K562 (cell line): ENCODE measurements around the gene UBTD1. TPM values are rescaled to one million over a fixed set of nuclear protein-coding genes. Genes with fewer than 3 reads are reported as not detected.

ENCODE experiments used
- ATAC-seq: fragments of 200-7000 bp; cut with Tn5 transposase; 3 replicates; pipeline ENCODE4 v1.9.1; 2020; ENCODE audit warnings: moderate library complexity
- BruUV-seq: library from RNA; stranded (reverse); fragments of 400-500 nt; replicated peaks from 2 replicates; lab custom pipeline; 2021; lab: Mats Ljungman, UMichigan
- CTCF ChIA-PET: fragments of 300-600 bp; formaldehyde crosslinking; extraction: SDS; loops from one replicate; lab custom pipeline; 2021; ENCODE audit warnings: low intra/inter-chr PET ratio; lab: Yijun Ruan, JAX
- POLR2A ChIA-PET: fragments of 300-600, 350-650 bp; sonication (Branson Sonifier 250); formaldehyde crosslinking; extraction: SDS; loops from one replicate; lab custom pipeline; 2021; ENCODE audit warnings: antibody characterized with exemption, inconsistent platforms; lab: Yijun Ruan, JAX
- DNase-seq, 4 experiments: peaks; one replicate each; pipeline versions ENCODE4 v3.0.0 to v3.0.0-alpha.2; 2011 to 2018; ENCODE audit warnings: low spot score in 3 of 4, mixed read lengths in 3 of 4; ENCODE audit errors: extremely low read depth in 1 of 4
- FAIRE-seq: peaks from 2 replicates; lab custom pipeline; 2011; peaks lifted over from hg19 to GRCh38; lab: Jason Lieb, UNC
- H2AFZ ChIP-seq: 2 replicates; pipeline ENCODE4 v1.6.0; 2011; ENCODE audit warnings: low read depth, low read length, control low read depth, inconsistent platforms
- H3K27ac ChIP-seq: fragments of 200-600 bp; 3 replicates; pipeline ENCODE4 v1.8.0; 2011; ENCODE audit warnings: low read depth, mild to moderate bottlenecking, control low read depth, inconsistent platforms, low read length, moderate library complexity, mixed read lengths; ENCODE audit errors: extremely low read depth
- H3K27me3 ChIP-seq, 2 experiments: fragments of 300-600 bp in 1 of 2; 2 replicates in 1 of 2; 3 replicates in 1 of 2; pipeline versions ENCODE4 v1.6.0 to v1.8.0; 2011; ENCODE audit warnings: inconsistent platforms in 2 of 2, low read length in 2 of 2, mild to moderate bottlenecking in 1 of 2, mixed read lengths in 1 of 2, moderate library complexity in 1 of 2; ENCODE audit not compliant: control insufficient read depth in 2 of 2, insufficient read depth in 2 of 2
- H3K36me3 ChIP-seq: fragments of 300-600 bp; 3 replicates; pipeline ENCODE4 v1.8.0; 2011; ENCODE audit warnings: mild to moderate bottlenecking, low read length, inconsistent platforms; ENCODE audit not compliant: control insufficient read depth, insufficient read depth
- H3K4me1 ChIP-seq, 2 experiments: fragments of 200-600 bp in 1 of 2; replicated peaks in 1 of 2; 2 replicates in 1 of 2; 3 replicates in 1 of 2; pipeline versions ENCODE4 v1.5.1 to v1.8.0; 2011; ENCODE audit warnings: inconsistent platforms in 2 of 2, low read length in 2 of 2, mild to moderate bottlenecking in 1 of 2, mixed read lengths in 1 of 2, moderate library complexity in 1 of 2; ENCODE audit not compliant: control insufficient read depth in 2 of 2, insufficient read depth in 2 of 2
- H3K4me2 ChIP-seq: 2 replicates; pipeline ENCODE4 v1.6.1; 2011; ENCODE audit warnings: low read length, control low read depth, inconsistent platforms, mixed read lengths; ENCODE audit not compliant: insufficient read depth
- H3K4me3 ChIP-seq: fragments of 200-600 bp; sonication (generic), shearing (Covaris generic); 2 replicates; pipeline ENCODE4 v1.5.1; 2016; ENCODE audit warnings: control low read depth, inconsistent platforms
- H3K79me2 ChIP-seq: fragments of 200-600 bp; 3 replicates; pipeline ENCODE4 v1.8.0; 2011; ENCODE audit warnings: low read length, inconsistent platforms; ENCODE audit not compliant: control insufficient read depth, insufficient read depth
- H3K9ac ChIP-seq, 2 experiments: 2 replicates each; pipeline versions ENCODE4 v1.6.0 to v1.6.1; 2011; ENCODE audit warnings: low read depth in 2 of 2, low read length in 2 of 2, control low read depth in 1 of 2, inconsistent platforms in 1 of 2, mild to moderate bottlenecking in 1 of 2, mixed read lengths in 1 of 2; ENCODE audit not compliant: insufficient read depth in 1 of 2
- H3K9me1 ChIP-seq: one replicate; pipeline ENCODE4 v1.6.0; 2011; ENCODE audit warnings: inconsistent platforms, mild to moderate bottlenecking, low read length, moderate library complexity; ENCODE audit not compliant: control insufficient read depth, insufficient read depth
- H3K9me3 ChIP-seq: replicated peaks from 2 replicates; pipeline ENCODE4 v1.5.1; 2011; ENCODE audit warnings: low read depth, low read length, inconsistent platforms; ENCODE audit not compliant: control insufficient read depth, insufficient read depth
- H4K20me1 ChIP-seq: replicated peaks from 2 replicates; pipeline ENCODE4 v1.6.1; 2011; ENCODE audit warnings: low read length, inconsistent platforms, mixed read lengths; ENCODE audit not compliant: control insufficient read depth, insufficient read depth
- ELK1 ChIP-seq: sonication (generic); formaldehyde crosslinking; IDR thresholded peaks from 2 replicates; pipeline ENCODE4 v1.8.1; 2022; ENCODE audit warnings: missing genetic modification reagents
- NONO ChIP-seq, 2 experiments: fragments of 200-400 bp in 1 of 2; fragments of 450-650 bp in 1 of 2; formaldehyde crosslinking in 1 of 2; IDR thresholded peaks; 2 replicates each; pipeline ENCODE4 v1.6.1; 2017; ENCODE audit warnings: low read depth in 2 of 2, mild to moderate bottlenecking in 2 of 2, moderate library complexity in 2 of 2, low read length in 1 of 2
- NR3C1 ChIP-seq: sonication (generic); formaldehyde crosslinking; IDR thresholded peaks from 2 replicates; pipeline ENCODE4 v1.8.1; 2022; ENCODE audit warnings: missing genetic modification reagents
- THRAP3 ChIP-seq: fragments of 450-650 bp; IDR thresholded peaks from 2 replicates; pipeline ENCODE4 v1.6.1; 2016; ENCODE audit warnings: mild to moderate bottlenecking, inconsistent platforms, borderline replicate concordance
- ZC3H4 ChIP-seq: sonication (generic); formaldehyde crosslinking; IDR thresholded peaks from 2 replicates; pipeline ENCODE4 v1.9.0; 2021; ENCODE audit warnings: missing genetic modification reagents, borderline replicate concordance
- ZNF316 ChIP-seq: fragments of 450-650 bp; IDR thresholded peaks from 2 replicates; pipeline ENCODE4 v1.6.1; 2016
- ZNF395 ChIP-seq: fragments of 200-800 bp; sonication (Bioruptor generic); IDR thresholded peaks from 2 replicates; pipeline ENCODE4 v1.6.1; 2017; ENCODE audit warnings: missing genetic modification characterization, missing compliant biosample characterization
- WGBS: fragments of 100-300 bp; shearing (Covaris generic); methylation state at CpG from one replicate; pipeline ENCODE4 v1.1.6; 2016; ENCODE audit warnings: low coverage, mixed read lengths; ENCODE audit not compliant: insufficient coverage; ENCODE audit errors: missing lambda C conversion rate; 5-methylcytosine and 5-hydroxymethylcytosine counted together
- in situ Hi-C: fragments of 300-500 bp; cut with MboI; formaldehyde crosslinking; loops from 4 replicates; pipeline ENCODE4 v1.15.0; 2018; ENCODE audit warnings: inconsistent platforms, mixed read lengths
- intact Hi-C: fragments of 100-400 bp; cut with micrococcal nuclease; formaldehyde crosslinking; loops from 2 replicates; pipeline ENCODE4 v1.14.2; 2022
- polyA plus RNA-seq, 8 experiments: library from polyadenylated mRNA; depleted of rRNA in 4 of 8; stranded (reverse) in 5 of 8; unstranded in 3 of 8; fragments of >200 nt; fragmentation: Nextera tagmentation in 2 of 8; fragmentation: Illumina TruSeq in 1 of 8; extraction: Ambion mirVana in 2 of 8; extraction: Trizol in 1 of 8; gene quantifications; 2 replicates each; pipeline versions ENCODE4 v1.2.1 to v1.2.3, GENCODE V29; 2011 to 2014; ENCODE audit warnings: inconsistent platforms in 1 of 8, missing spikeins in 1 of 8
- total RNA-seq, 7 experiments: library from RNA; depleted of rRNA in 6 of 7; stranded (reverse); fragments of >200 nt in 6 of 7; fragmentation: Illumina TruSeq in 2 of 7; extraction: Trizol in 2 of 7; gene quantifications; 2 replicates each; pipeline versions ENCODE4 v1.2.1 to v1.2.3, GENCODE V29; 2011 to 2021; ENCODE audit warnings: low replicate concordance in 1 of 7

UBTD1 gene
- total and polyA plus RNA-seq, 9 of the 15 experiments (the other 6 are each of a cell fraction or from before 2014, with no cell fraction given): 0.08 to 1.6 (median 0.81) TPM; not detected in 1

- H3K9ac ChIP-seq: no peak overlapping the region; a peak in 1 of 4 replicates
- 2% methylated on average over 9 of the region's 10 CpGs for whole genome bisulfite sequencing
- BruUV-seq: no TSS peak
- ATAC-seq (no peak), DNase-seq (no peak), FAIRE-seq (no peak)
- no peaks in the 10 kb centered on the region for H4K20me1 ChIP-seq
- H3K9me3 ChIP-seq: no peaks in the 10 kb centered on the region
- H3K79me2 ChIP-seq: no peaks in the 10 kb centered on the region
- H3K36me3 ChIP-seq: no peaks in the 10 kb centered on the region
- in situ Hi-C loops: no loop called here
- POLR2A ChIA-PET: no interaction called here
- CTCF ChIA-PET: interaction anchor here (0.6 kb wide), 2 partner anchors 96 to 111 kb away, joined by 3 read pairs; no protein-coding TSS in a partner anchor
- intact Hi-C loops: no loop called here
- H3K4me1 ChIP-seq: no peaks in the 10 kb centered on the region
- H3K4me3 ChIP-seq: no peak overlapping the region
- H3K9me1 ChIP-seq: no peaks in the 10 kb centered on the region
- H3K4me2 ChIP-seq: no peak overlapping the region
- no peak overlapping the region for H3K27ac ChIP-seq
- peaks cover 21 to 73% of the 10 kb centered on the region in 2 experiments; a peak in 4 of 5 replicates for H3K27me3 ChIP-seq
- no peak overlapping the region for H2AFZ ChIP-seq
- TF ChIP-seq ZNF316 (no peak), NONO (IDR thresholded peaks at IDR 0.05; ENCODE audit: low read depth in 2 of 2, low read length in 1 of 2) (no peak), THRAP3 (no peak), ZNF395 (CRISPR knock-in tag) (no peak), NR3C1 (no peak), ELK1 (CRISPR knock-in tag) (no peak), ZC3H4 (no peak)
Measured at GRCh38 chr10:97518301-97519043, 19.7 kb downstream of the UBTD1 start.
